Stimulated activated CD8-positive, alpha-beta memory T cell treated with anti-CD3 and anti-CD28 coated beads, Interleukin-4, amount 100 ng/mL, for 1 hour (primary cell): Measurements from ENCODE around the gene C11orf86.

ENCODE experiments used
- DNase-seq, 2 donors: peaks; one replicate each; pipeline ENCODE4 v3.0.0-alpha.2; 2020; ENCODE audit warnings: low read depth in 2 of 2, low spot score in 1 of 2

C11orf86 gene

DNA sequence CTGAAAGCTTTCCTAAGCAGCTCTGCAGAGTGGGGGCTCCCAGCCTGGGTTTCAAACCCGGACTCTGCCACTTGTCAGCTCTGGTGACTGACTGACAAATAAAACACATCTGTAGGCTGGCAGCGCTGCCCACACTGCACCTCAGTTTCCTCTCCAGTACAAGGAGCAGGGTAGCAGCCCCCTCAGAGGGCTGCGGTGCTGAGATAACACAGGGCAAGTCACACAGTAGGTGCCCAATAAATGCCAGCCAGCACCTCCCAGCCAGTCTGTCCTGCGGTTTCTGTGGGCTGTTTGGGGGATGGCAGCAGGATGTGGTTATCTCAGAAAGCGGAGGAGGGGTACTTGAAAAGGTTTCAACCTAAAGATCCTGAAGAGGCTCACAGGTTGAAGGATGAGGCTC, 49.3 kb downstream of the C11orf86 start:
- peak in 1 of 2 donors; percentile 6 for DNase-seq

DNA sequence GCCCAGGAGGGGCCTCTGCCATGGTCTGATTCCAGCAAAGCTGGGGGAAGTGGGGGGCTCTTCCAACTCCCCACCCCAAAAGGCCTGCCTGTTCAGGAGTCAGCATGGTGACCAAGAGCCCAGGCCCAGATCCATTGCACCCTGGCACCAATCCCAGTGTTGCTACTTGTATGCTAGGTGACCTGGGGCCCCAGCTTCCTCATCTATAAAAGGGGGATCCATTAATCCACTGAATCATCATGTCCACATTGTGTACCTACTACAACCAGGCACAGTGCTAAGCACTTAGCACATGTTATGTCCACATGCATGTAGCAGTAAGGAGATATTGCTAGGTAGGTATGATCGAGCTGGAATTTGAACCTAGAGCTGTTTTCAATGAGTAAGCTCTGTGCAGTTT, 49.9 kb downstream of the C11orf86 start:
- no peak for DNase-seq

DNA sequence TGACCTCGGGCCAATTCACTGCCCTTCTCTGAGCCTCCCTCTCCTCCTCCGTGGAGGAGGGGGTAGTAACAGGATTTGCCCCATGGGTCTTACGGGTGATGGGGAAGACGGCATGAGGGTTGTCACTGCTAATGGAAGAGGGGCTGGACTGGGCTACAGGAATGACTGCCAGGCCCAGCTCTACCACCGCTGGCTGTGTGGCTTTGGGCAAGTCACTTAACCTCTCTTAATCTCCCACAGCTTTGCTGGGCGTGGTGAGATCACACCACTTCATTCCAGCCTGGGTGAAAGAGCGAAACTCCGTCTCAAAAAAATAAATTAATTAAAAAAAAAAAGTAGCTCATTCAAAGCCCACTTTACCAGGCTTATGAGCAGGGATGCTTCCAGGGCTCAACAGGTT, 50.6 kb downstream of the C11orf86 start:
- no peak for DNase-seq
